Fibroblast of lung (primary cell): ENCODE measurements around the gene GALNT18. TPM values are rescaled to one million over a fixed set of nuclear protein-coding genes. Genes with fewer than 3 reads are reported as not detected.

Experiments
- DNase-seq, 2 donors: peaks; one replicate each; pipeline versions ENCODE4 v3.0.0 to v3.0.0-alpha.2; 2010; ENCODE audit warnings: low read depth in 2 of 2
- H2AFZ ChIP-seq: 2 replicates; pipeline ENCODE4 v1.5.1; 2012; ENCODE audit warnings: low read length, control low read depth, inconsistent platforms
- H3K27ac ChIP-seq: 2 replicates; pipeline ENCODE4 v1.5.1; 2011; ENCODE audit warnings: low read length, control low read depth; ENCODE audit not compliant: insufficient read depth
- H3K27me3 ChIP-seq: 2 replicates; pipeline ENCODE4 v1.5.1; 2011; ENCODE audit warnings: mild to moderate bottlenecking, low read length; ENCODE audit not compliant: control insufficient read depth, insufficient read depth
- H3K36me3 ChIP-seq: 2 replicates; pipeline ENCODE4 v1.5.1; 2011; ENCODE audit warnings: low read length; ENCODE audit not compliant: control insufficient read depth, insufficient read depth
- H3K4me1 ChIP-seq: 2 replicates; pipeline ENCODE4 v1.5.1; 2011; ENCODE audit warnings: low read length; ENCODE audit not compliant: control insufficient read depth, insufficient read depth; ENCODE audit errors: extremely low read depth
- H3K4me2 ChIP-seq: 2 replicates; pipeline ENCODE4 v1.5.1; 2011; ENCODE audit warnings: low read length, control low read depth; ENCODE audit not compliant: insufficient read depth; ENCODE audit errors: extremely low read depth
- H3K4me3 ChIP-seq, 4 experiments: fragments of 200-600 bp in 1 of 4; sonication (generic) in 1 of 4; replicated peaks in 1 of 4; 2 replicates each; pipeline ENCODE4 v1.5.1; 2011 to 2016; ENCODE audit warnings: low read length in 4 of 4, low read depth in 3 of 4, mild to moderate bottlenecking in 3 of 4, control low read depth in 2 of 4, inconsistent platforms in 1 of 4, mixed read lengths in 1 of 4; ENCODE audit not compliant: insufficient read depth in 1 of 4; ENCODE audit errors: control extremely low read depth in 1 of 4
- H3K79me2 ChIP-seq: 2 replicates; pipeline ENCODE4 v1.5.1; 2012; ENCODE audit warnings: mild to moderate bottlenecking, low read length, inconsistent platforms; ENCODE audit not compliant: control insufficient read depth, insufficient read depth
- H3K9ac ChIP-seq: 2 replicates; pipeline ENCODE4 v1.5.1; 2011; ENCODE audit warnings: mild to moderate bottlenecking, low read length, control low read depth; ENCODE audit not compliant: insufficient read depth
- H3K9me3 ChIP-seq: 2 replicates; pipeline ENCODE4 v1.5.1; 2012; ENCODE audit warnings: low read depth, low read length; ENCODE audit not compliant: control insufficient read depth, insufficient read depth
- H4K20me1 ChIP-seq: 2 replicates; pipeline ENCODE4 v1.5.1; 2011; ENCODE audit warnings: low read length; ENCODE audit not compliant: control insufficient read depth, insufficient read depth; ENCODE audit errors: extremely low read depth
- CTCF ChIP-seq, 2 donors: IDR thresholded peaks in 1 of 2; conservative IDR thresholded peaks in 1 of 2; 1 replicate in 1 of 2; 2 replicates in 1 of 2; pipeline ENCODE4 v1.5.1; 2011 to 2012; ENCODE audit warnings: low read length in 2 of 2, control low read depth in 1 of 2, inconsistent platforms in 1 of 2, low read depth in 1 of 2, mild to moderate bottlenecking in 1 of 2
- EZH2 ChIP-seq: IDR thresholded peaks from 2 replicates; pipeline ENCODE4 v1.5.1; 2012; ENCODE audit warnings: low read length, control low read depth, mild to moderate bottlenecking; ENCODE audit errors: missing control alignments
- polyA plus RNA-seq, 2 donors: library from polyadenylated mRNA; depleted of rRNA in 1 of 2; stranded (reverse) in 1 of 2; unstranded in 1 of 2; fragments of >200 nt; gene quantifications; 2 replicates each; pipeline ENCODE4 v1.2.1, GENCODE V29; 2011 to 2012; ENCODE audit warnings: missing spikeins in 1 of 2
- total RNA-seq: library from RNA; depleted of rRNA; stranded (reverse); fragments of >200 nt; gene quantifications from 2 replicates; pipeline ENCODE4 v1.2.1, GENCODE V29; 2014

The GALNT18 gene
- total and polyA plus RNA-seq, 2 donors (not counting 1 experiment from before 2014, with no cell fraction given), result 0.50 to 19.3 TPM

DNA sequence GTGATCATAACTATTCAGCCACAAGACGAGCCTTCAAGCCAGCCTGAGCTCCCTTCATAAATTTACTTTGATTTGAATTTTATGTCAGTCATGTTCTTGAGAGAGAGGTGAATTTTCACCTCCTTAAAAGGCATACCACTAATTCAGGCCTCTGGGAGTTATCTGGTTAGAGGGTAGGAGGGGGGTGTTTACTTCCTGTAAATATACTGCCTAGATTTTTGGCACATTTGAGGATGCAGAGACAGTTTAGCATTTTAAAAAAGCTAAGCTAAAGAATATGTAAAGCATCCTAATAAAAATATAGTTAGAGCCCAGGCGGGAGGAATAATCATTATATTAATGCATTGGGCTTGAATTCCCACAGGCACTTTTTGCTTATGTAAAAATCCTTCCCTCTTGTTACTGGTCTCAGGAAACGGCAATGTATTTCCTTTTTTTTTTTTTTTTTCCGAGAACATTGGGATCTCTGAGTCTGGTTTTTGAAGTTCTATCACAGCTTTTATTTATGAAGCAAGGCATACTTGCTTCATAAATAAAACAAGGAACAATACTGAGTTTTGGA lies 385.2 kb downstream of the GALNT18 start:
- H4K20me1 ChIP-seq, result no peaks in the 10 kb centered on the region
- H3K4me3 ChIP-seq, result no peak overlapping the region
- H3K4me2 ChIP-seq, result no peak overlapping the region
- H3K27me3 ChIP-seq, result no peaks in the 10 kb centered on the region
- no peak overlapping the region for H2AFZ ChIP-seq
- H3K9ac ChIP-seq, result no peak overlapping the region
- H3K27ac ChIP-seq, result no peak overlapping the region
- no peak for TF ChIP-seq CTCF (conservative IDR thresholded peaks at IDR 0.05 in 1 of 2, IDR thresholded peaks at IDR 0.05 in 1 of 2; ENCODE audit: low read depth in 1 of 2, low read length in 2 of 2)
- no peak for TF ChIP-seq EZH2
- no peaks in the 10 kb centered on the region for H3K36me3 ChIP-seq
- H3K9me3 ChIP-seq, result no peaks in the 10 kb centered on the region
- DNase-seq, result no peak
- H3K79me2 ChIP-seq, result no peaks in the 10 kb centered on the region
- H3K4me1 ChIP-seq, result no peaks in the 10 kb centered on the region

DNA sequence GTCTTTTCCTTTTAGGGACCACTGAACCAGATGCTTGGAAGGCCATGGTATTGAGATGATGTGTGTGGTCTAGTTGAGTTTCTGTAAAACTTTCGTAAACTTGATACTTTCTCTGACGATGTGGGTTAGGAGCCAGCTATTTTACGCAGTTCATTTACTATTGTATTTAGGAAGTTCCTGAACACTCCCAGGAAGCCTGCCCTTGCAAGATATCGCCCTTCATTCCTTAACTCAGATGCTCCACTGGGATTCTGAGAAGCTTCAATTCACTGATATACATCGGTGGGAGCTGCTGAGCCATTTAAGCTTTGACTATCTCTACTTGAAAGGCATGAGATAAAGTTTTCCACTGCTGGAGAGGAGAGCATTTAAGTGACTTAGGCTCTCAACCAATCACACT lies 390.0 kb downstream of the GALNT18 start:
- Histone ChIP-seq H2AFZ (no peak overlapping the region), H3K4me2 (no peak overlapping the region), H3K79me2 (no peaks in the 10 kb centered on the region), H3K27me3 (no peaks in the 10 kb centered on the region), H3K4me1 (no peaks in the 10 kb centered on the region), H3K4me3 (no peak overlapping the region), H3K9ac (no peak overlapping the region), H3K27ac (no peak overlapping the region), H3K9me3 (no peaks in the 10 kb centered on the region), H3K36me3 (no peaks in the 10 kb centered on the region), H4K20me1 (no peaks in the 10 kb centered on the region)
- DNase-seq, result no peak
- TF ChIP-seq EZH2 (no peak), CTCF (conservative IDR thresholded peaks at IDR 0.05 in 1 of 2, IDR thresholded peaks at IDR 0.05 in 1 of 2; ENCODE audit: low read depth in 1 of 2, low read length in 2 of 2) (no peak)

DNA sequence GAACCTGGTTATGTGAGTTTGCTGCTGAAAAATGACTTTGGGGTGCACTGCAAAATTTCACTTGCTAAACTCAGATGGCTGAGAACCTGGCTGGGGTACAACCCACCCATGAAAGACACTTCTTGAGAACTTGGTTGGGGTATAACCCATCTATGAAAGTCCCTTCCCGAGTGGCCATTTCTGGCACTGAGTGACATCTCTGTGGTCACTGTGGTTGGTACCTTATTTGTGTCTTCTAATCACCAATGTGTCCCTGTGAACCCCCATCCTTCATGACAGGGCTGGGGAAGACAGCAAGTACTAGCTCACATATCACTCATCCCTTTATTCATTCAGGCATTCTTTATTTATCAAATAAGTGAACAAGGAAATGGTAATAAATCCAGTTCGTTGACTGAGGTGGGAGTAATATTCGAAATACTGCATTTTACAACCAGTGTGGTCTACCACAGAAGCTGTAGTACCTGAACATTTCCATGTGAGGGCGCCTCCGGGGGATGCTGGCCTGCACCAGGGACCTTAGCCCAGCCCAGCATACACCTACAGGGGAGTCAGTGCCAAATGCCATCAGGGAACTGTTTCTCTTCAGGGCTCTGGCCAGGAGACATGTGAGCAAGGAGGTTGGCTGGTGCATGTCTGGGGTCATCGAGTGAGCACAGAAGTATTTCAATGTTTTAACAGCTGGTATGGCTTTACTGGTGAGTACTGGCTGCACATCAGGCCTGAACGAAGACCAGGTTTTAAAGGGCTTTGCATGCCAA lies 390.8 kb downstream of the GALNT18 start:
- Histone ChIP-seq H2AFZ (no peak overlapping the region), H3K9me3 (no peaks in the 10 kb centered on the region), H3K4me3 (no peak overlapping the region), H3K27ac (no peak overlapping the region), H3K79me2 (no peaks in the 10 kb centered on the region), H3K36me3 (no peaks in the 10 kb centered on the region), H3K9ac (no peak overlapping the region), H4K20me1 (no peaks in the 10 kb centered on the region), H3K27me3 (no peaks in the 10 kb centered on the region), H3K4me2 (no peak overlapping the region), H3K4me1 (no peaks in the 10 kb centered on the region)
- TF ChIP-seq CTCF (conservative IDR thresholded peaks at IDR 0.05 in 1 of 2, IDR thresholded peaks at IDR 0.05 in 1 of 2; ENCODE audit: low read depth in 1 of 2, low read length in 2 of 2) (peak; percentile 12 to 31), EZH2 (no peak)
- DNase-seq, result no peak
